Liver (tissue), 2 donors: Measurements from ENCODE around the gene RELN.

ENCODE experiments used
- CTCF ChIP-seq: fragments of 150-350 bp; IDR thresholded peaks from 2 replicates; pipeline ENCODE4 v1.5.1; 2017; ENCODE audit warnings: improper control_type of control experiment, low read depth, low read length; ENCODE audit not compliant: missing input control
- FOXA1 ChIP-seq: IDR thresholded peaks from 2 replicates; pipeline ENCODE4 v1.6.1; 2016; ENCODE audit warnings: antibody characterized with exemption
- REST ChIP-seq: IDR thresholded peaks from 2 replicates; pipeline ENCODE4 v1.6.1; 2016; ENCODE audit warnings: antibody characterized with exemption, mild to moderate bottlenecking
- ZBTB33 ChIP-seq: IDR thresholded peaks from 2 replicates; pipeline ENCODE4 v1.6.1; 2016; ENCODE audit warnings: antibody characterized with exemption
- donor health status: healthy.

GRCh38 chr7:103622274-103622673 lies 367.2 kb downstream of the RELN start:
- TF ChIP-seq CTCF (no peak), FOXA1 (no peak), ZBTB33 (no peak), REST (no peak)
